ENCODE results near the gene PTPRR. TPM values are rescaled to one million over a fixed set of nuclear protein-coding genes. Genes with fewer than 3 reads are reported as not detected.

PTPRR gene
- total RNA-seq, 4 donors from 2014 or later: not detected

DNA sequence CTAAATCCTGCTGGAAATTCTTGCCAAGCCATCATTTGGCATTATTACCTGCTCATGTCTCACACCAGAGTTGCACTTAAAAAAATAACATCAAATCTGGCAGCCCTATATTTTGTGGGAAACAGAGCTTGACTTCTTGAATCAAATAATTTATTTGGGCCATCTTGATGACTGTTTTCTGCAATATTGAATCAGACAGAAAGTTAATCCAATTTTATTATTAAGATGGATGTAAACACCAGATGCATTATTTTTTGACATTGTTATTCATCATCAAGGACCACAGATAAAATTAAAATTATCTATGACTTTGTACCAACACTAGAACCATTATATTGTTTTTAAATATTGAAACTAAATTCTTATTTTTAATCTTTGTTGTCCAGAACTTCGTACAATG is 132.9 kb downstream of the PTPRR start:
- Histone ChIP-seq H3K36me3 (no peaks in the 10 kb centered on the region), H3K27ac (no peak overlapping the region), H3K4me1 (no peaks in the 10 kb centered on the region), H3K4me3 (no peak overlapping the region), H3K27me3 (no peaks in the 10 kb centered on the region), H3K9me3 (no peaks in the 10 kb centered on the region)
- WGBS: 82% methylated on average over 1 of the region's 1 CpG
- TF ChIP-seq POLR2A (IDR thresholded peaks at IDR 0.05) (no peak), POLR2AphosphoS5 (IDR thresholded peaks at IDR 0.05) (no peak), CTCF (IDR thresholded peaks at IDR 0.05) (no peak), EP300 (IDR thresholded peaks at IDR 0.05) (no peak)
- no peak for DNase-seq (ENCODE audit: low spot score in 2 of 2)

DNA sequence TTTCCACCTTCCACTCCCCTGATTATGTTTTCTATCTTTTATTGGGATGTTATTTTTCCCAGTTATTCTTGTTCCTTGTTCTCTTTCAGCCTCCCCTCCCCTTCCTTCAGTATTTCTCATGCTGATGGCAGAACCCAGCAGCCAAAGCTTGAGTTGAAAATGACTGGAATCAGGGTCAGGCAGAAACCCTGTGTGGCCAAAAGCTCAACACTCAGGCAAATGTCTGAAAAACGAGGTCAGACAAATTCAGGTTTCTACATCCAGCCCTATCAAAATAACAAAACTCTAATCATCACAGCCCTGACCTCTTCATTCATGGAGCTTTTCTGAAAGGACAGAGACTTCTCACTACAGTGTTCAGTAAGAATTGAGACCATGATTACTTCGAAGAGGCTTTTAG is 134.6 kb downstream of the PTPRR start:
- Histone ChIP-seq H3K9me3 (no peaks in the 10 kb centered on the region), H3K27me3 (no peaks in the 10 kb centered on the region), H3K4me3 (no peak overlapping the region), H3K36me3 (no peaks in the 10 kb centered on the region), H3K4me1 (no peaks in the 10 kb centered on the region), H3K27ac (no peak overlapping the region)
- no peak for DNase-seq (ENCODE audit: low spot score in 2 of 2)
- TF ChIP-seq CTCF (IDR thresholded peaks at IDR 0.05): no peak
- TF ChIP-seq POLR2AphosphoS5 (IDR thresholded peaks at IDR 0.05): no peak
- TF ChIP-seq EP300 (IDR thresholded peaks at IDR 0.05): no peak
- TF ChIP-seq POLR2A (IDR thresholded peaks at IDR 0.05): no peak
- WGBS: 71% methylated on average over 2 of the region's 2 CpGs

DNA sequence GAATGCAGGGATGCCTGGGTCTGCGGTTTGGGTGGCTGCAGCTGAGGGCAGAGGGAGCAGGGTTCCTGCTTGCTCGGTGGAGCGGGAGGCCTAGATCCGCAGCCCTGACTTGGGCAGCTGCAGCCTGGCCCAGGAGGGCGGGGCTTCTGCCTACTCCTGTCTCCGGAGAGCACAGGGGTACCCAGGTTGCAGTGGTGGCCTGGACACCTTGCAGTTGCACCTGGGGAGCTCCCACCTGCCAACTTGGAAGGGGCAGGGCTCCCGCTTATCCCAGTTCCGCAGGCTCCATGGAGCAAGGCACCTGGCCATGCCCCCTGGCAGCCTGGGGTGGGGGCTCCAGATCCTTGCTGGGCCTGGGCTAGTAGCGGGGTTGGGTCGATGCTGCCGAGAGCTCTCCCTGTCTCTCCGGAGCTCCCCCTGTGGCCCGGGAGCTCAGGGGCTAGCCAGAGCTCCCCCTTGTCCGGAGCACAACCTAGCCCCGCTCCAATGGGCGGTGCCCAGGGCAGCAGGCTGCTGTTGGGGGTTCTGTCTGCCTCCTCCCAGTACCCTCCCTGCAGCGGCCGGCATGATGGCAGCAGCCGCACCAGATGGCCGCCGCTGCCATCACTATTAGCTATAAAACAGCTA is 136.4 kb downstream of the PTPRR start:
- no peaks in the 10 kb centered on the region for H3K4me1 ChIP-seq
- DNase-seq (ENCODE audit: low spot score in 2 of 2): no peak
- no peaks in the 10 kb centered on the region for H3K9me3 ChIP-seq
- H3K4me3 ChIP-seq: no peak overlapping the region
- TF ChIP-seq POLR2A (IDR thresholded peaks at IDR 0.05): no peak
- TF ChIP-seq CTCF (IDR thresholded peaks at IDR 0.05): no peak
- no peak for TF ChIP-seq EP300 (IDR thresholded peaks at IDR 0.05)
- TF ChIP-seq POLR2AphosphoS5 (IDR thresholded peaks at IDR 0.05): no peak
- H3K27me3 ChIP-seq: no peaks in the 10 kb centered on the region
- WGBS: 100% methylated on average over 5 of the region's 21 CpGs
- no peak overlapping the region for H3K27ac ChIP-seq
- H3K36me3 ChIP-seq: no peaks in the 10 kb centered on the region

DNA sequence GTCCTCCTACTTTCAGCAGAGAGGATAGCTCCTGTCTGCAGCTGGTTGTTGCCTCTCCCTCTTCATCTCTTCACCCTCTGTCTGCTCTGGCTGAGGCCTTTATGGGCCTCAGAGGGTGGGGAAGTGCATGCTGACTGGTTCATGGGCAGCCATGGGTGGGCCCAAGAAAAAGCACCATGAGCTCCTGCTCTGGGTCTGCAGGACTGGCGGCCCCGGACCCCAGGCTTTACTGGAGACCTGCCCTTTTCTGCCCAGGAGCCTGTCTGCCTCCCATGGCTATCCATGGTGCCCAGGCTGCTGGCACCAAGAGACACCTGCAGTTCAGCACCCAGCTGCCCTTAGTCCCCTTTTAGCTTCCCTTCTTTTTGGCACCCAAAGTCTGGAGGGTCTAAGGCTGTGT is 137.1 kb downstream of the PTPRR start:
- no peaks in the 10 kb centered on the region for H3K9me3 ChIP-seq
- TF ChIP-seq CTCF (IDR thresholded peaks at IDR 0.05): no peak
- TF ChIP-seq POLR2A (IDR thresholded peaks at IDR 0.05): no peak
- TF ChIP-seq EP300 (IDR thresholded peaks at IDR 0.05): no peak
- TF ChIP-seq POLR2AphosphoS5 (IDR thresholded peaks at IDR 0.05): no peak
- H3K4me1 ChIP-seq: no peaks in the 10 kb centered on the region
- H3K27ac ChIP-seq: no peak overlapping the region
- no peaks in the 10 kb centered on the region for H3K27me3 ChIP-seq
- H3K4me3 ChIP-seq: no peak overlapping the region
- DNase-seq (ENCODE audit: low spot score in 2 of 2): no peak
- H3K36me3 ChIP-seq: no peaks in the 10 kb centered on the region
- WGBS: 100% methylated on average over 1 of the region's 2 CpGs

GRCh38 chr12:70779250-70779649 is 141.3 kb downstream of the PTPRR start:
- Histone ChIP-seq H3K27me3 (no peaks in the 10 kb centered on the region), H3K36me3 (no peaks in the 10 kb centered on the region), H3K9me3 (no peaks in the 10 kb centered on the region), H3K27ac (no peak overlapping the region), H3K4me1 (no peaks in the 10 kb centered on the region), H3K4me3 (no peak overlapping the region)
- TF ChIP-seq POLR2AphosphoS5 (IDR thresholded peaks at IDR 0.05) (no peak), EP300 (IDR thresholded peaks at IDR 0.05) (no peak), CTCF (IDR thresholded peaks at IDR 0.05) (no peak), POLR2A (IDR thresholded peaks at IDR 0.05) (no peak)
- 73% methylated on average over 2 of the region's 2 CpGs for WGBS
- DNase-seq (ENCODE audit: low spot score in 2 of 2): no peak

All from suprapubic skin (tissue), 4 donors.